ENCODE results near the gene MAEA.

DNA sequence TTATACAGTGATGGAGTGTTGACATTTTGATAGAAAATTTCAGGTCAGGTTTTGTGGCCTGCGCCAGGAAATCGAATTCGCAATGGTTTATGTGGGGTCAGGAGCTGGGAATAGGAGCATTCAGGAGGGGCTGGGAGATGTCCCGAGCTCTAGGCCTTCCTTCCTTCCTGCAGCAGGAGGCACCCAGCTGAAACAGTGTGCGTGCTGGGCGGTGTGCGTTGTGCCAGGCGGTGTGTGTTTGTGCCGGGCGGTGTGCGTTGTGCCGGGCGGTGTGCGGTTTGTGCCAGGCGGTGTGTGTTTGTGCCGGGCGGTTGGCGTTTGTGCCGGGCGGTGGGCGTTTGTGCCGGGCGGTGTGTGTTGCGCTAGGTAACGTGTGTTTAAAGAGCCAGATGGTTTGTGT, 59.1 kb downstream of the MAEA start:
- TF ChIP-seq ESRRB (CRISPR knock-in tag; IDR thresholded peaks at IDR 0.05; ENCODE audit: borderline replicate concordance) (no peak), SRSF9 (IDR thresholded peaks at IDR 0.05; ENCODE audit: borderline replicate concordance, low read depth, low read length) (no peak), NFE2L1 (tag; IDR thresholded peaks at IDR 0.05; ENCODE audit: borderline replicate concordance, low read depth) (no peak)
- TF ChIP-seq, protein P1, sequence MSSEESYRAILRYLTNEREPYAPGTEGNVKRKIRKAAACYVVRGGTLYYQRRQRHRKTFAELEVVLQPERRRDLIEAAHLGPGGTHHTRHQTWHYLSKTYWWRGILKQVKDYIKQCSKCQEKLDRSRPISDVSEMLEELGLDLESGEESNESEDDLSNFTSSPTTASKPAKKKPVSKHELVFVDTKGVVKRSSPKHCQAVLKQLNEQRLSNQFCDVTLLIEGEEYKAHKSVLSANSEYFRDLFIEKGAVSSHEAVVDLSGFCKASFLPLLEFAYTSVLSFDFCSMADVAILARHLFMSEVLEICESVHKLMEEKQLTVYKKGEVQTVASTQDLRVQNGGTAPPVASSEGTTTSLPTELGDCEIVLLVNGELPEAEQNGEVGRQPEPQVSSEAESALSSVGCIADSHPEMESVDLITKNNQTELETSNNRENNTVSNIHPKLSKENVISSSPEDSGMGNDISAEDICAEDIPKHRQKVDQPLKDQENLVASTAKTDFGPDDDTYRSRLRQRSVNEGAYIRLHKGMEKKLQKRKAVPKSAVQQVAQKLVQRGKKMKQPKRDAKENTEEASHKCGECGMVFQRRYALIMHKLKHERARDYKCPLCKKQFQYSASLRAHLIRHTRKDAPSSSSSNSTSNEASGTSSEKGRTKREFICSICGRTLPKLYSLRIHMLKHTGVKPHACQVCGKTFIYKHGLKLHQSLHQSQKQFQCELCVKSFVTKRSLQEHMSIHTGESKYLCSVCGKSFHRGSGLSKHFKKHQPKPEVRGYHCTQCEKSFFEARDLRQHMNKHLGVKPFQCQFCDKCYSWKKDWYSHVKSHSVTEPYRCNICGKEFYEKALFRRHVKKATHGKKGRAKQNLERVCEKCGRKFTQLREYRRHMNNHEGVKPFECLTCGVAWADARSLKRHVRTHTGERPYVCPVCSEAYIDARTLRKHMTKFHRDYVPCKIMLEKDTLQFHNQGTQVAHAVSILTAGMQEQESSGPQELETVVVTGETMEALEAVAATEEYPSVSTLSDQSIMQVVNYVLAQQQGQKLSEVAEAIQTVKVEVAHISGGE (CRISPR knock-in tag; IDR thresholded peaks at IDR 0.05), result no peak
